ENCODE results near the gene CRTC2.
"Not testable (repeated sequence)": the region's sequence is repeated elsewhere in the genome, so short reads cannot be mapped to it uniquely, and the experiment has no call there.

CRTC2 gene

GRCh38 chr1:153958111-153958960 lies at the start of gene CRTC2:
Gene CRTC2, minus strand, starts transcription at chr1:153958612. Its CDS starts 115 bp downstream, at chr1:153958497.
- DNase-seq, result peak; percentile 100

GRCh38 chr1:154006136-154006535 lies 47.7 kb upstream of the CRTC2 start:
- DNase-seq, result no peak

GRCh38 chr1:154000420-154000819 lies 42.0 kb upstream of the CRTC2 start:
- DNase-seq, result no peak

- not testable (repeated sequence) for DNase-seq
Measured at GRCh38 chr1:153996882-153997281, 38.5 kb upstream of the CRTC2 start.

GRCh38 chr1:153995640-153996039 lies 37.2 kb upstream of the CRTC2 start:
- no peak for DNase-seq

- no peak for DNase-seq
Measured at GRCh38 chr1:153995202-153995601, 36.8 kb upstream of the CRTC2 start.

- DNase-seq, result no peak
Measured at GRCh38 chr1:153991806-153992205, 33.4 kb upstream of the CRTC2 start.

GRCh38 chr1:153991151-153991630 lies 32.8 kb upstream of the CRTC2 start:
- no peak for DNase-seq

- DNase-seq, result peak; percentile 99
Measured at GRCh38 chr1:153990468-153991150, 32.2 kb upstream of the CRTC2 start, which contains the start of gene RPS27. Gene RPS27, plus strand, starts transcription at chr1:153990762. Its CDS starts 35 bp downstream, at chr1:153990797.

GRCh38 chr1:153987621-153988020 lies 29.2 kb upstream of the CRTC2 start:
- no peak for DNase-seq

- DNase-seq, result peak; percentile 70
Measured at GRCh38 chr1:153985941-153986761, 27.7 kb upstream of the CRTC2 start, which contains the start of gene RAB13. Gene RAB13, minus strand, starts transcription at chr1:153986339. Its CDS starts 103 bp downstream, at chr1:153986236.

- DNase-seq, result no peak
Measured at GRCh38 chr1:153985341-153985912, 27.0 kb upstream of the CRTC2 start.

GRCh38 chr1:153984123-153984894 lies 25.9 kb upstream of the CRTC2 start:
- DNase-seq, result no peak

GRCh38 chr1:153981735-153982134 lies 23.3 kb upstream of the CRTC2 start:
- DNase-seq, result not testable (repeated sequence)

GRCh38 chr1:153979091-153979490 lies 20.7 kb upstream of the CRTC2 start:
- DNase-seq, result not testable (repeated sequence)

GRCh38 chr1:153978274-153978909 lies 20.0 kb upstream of the CRTC2 start:
- no peak for DNase-seq

- DNase-seq, result peak; percentile 87
Measured at GRCh38 chr1:153977250-153978240, 19.1 kb upstream of the CRTC2 start, which contains the start of gene JTB. Gene JTB, minus strand, starts transcription at chr1:153977674. Its CDS starts 422 bp downstream, at chr1:153977252.

- DNase-seq, result no peak
Measured at GRCh38 chr1:153976819-153977249, 18.4 kb upstream of the CRTC2 start.

- DNase-seq, result no peak
Measured at GRCh38 chr1:153973525-153973924, 15.1 kb upstream of the CRTC2 start.

- no peak for DNase-seq
Measured at GRCh38 chr1:153973071-153973470, 14.7 kb upstream of the CRTC2 start.
